GM19025 (cell line): ENCODE results near the gene RAB40B.

Experiments
- ATAC-seq: cut with Tn5 transposase; IDR thresholded peaks from one replicate; pipeline ENCODE4 v1.9.1; 2021; ENCODE audit warnings: mild to moderate bottlenecking, low read depth, moderate library complexity; ENCODE audit not compliant: unreplicated experiment

Gene RAB40B

GRCh38 chr17:82694647-82695046, 3.9 kb downstream of the RAB40B start:
- no peak for ATAC-seq

GRCh38 chr17:82693168-82693867, 5.2 kb downstream of the RAB40B start:
- ATAC-seq: no peak

- no peak for ATAC-seq
These were observed 6.2 kb downstream of the RAB40B start for GRCh38 chr17:82692268-82692667.

GRCh38 chr17:82691714-82692113, 6.8 kb downstream of the RAB40B start:
- no peak for ATAC-seq

GRCh38 chr17:82690786-82691489, 7.6 kb downstream of the RAB40B start:
- ATAC-seq: no peak

- ATAC-seq: no peak
These were observed 9.4 kb downstream of the RAB40B start for GRCh38 chr17:82689077-82689476.

- no peak for ATAC-seq
These were observed 10.6 kb downstream of the RAB40B start for GRCh38 chr17:82687871-82688270.

- no peak for ATAC-seq
These were observed 11.1 kb downstream of the RAB40B start for GRCh38 chr17:82687375-82687861.

- no peak for ATAC-seq
These were observed 11.9 kb downstream of the RAB40B start for GRCh38 chr17:82686366-82687324.

GRCh38 chr17:82685291-82685690, 13.2 kb downstream of the RAB40B start:
- no peak for ATAC-seq

- ATAC-seq: no peak
These were observed 14.2 kb downstream of the RAB40B start for GRCh38 chr17:82684228-82684841.

- ATAC-seq: no peak
These were observed 15.0 kb downstream of the RAB40B start for GRCh38 chr17:82683534-82683933.

GRCh38 chr17:82681547-82681946, 17.0 kb downstream of the RAB40B start:
- ATAC-seq: no peak

GRCh38 chr17:82679586-82680465, 18.7 kb downstream of the RAB40B start:
- no peak for ATAC-seq

- no peak for ATAC-seq
These were observed 20.1 kb downstream of the RAB40B start for GRCh38 chr17:82678265-82678891.

- ATAC-seq: no peak
These were observed 21.1 kb downstream of the RAB40B start for GRCh38 chr17:82677353-82677925.

GRCh38 chr17:82675476-82676245, 22.8 kb downstream of the RAB40B start:
- ATAC-seq: no peak
